ENCODE results near the gene HOXB2.

GRCh38 chr17:48506246-48506645, 38.7 kb downstream of the HOXB2 start:
- no peak for TF ChIP-seq CTCF (IDR thresholded peaks at IDR 0.05)
- no peak for TF ChIP-seq POLR2A (IDR thresholded peaks at IDR 0.05)
